GM10266 (cell line): ENCODE data around the gene CD63.

Source experiments
- DNase-seq: peaks from one replicate; pipeline ENCODE4 v3.0.0; 2012; ENCODE audit errors: extremely low spot score
- TF ChIP-seq, protein P1 (sequence below): IDR thresholded peaks from 2 replicates; pipeline ENCODE4 v1.5.1; 2012; ENCODE audit warnings: mild to moderate bottlenecking, low read depth; ENCODE audit not compliant: control insufficient read depth, insufficient read depth; ENCODE audit errors: missing control alignments

Gene CD63

GRCh38 chr12:55720071-55720564 lies 8.7 kb downstream of the CD63 start, which contains the start of gene RDH5:
Gene RDH5 (plus strand): TSS chr12:55720393. CDS start chr12:55721185, 792 bp downstream.
- no peak for DNase-seq
- TF ChIP-seq, protein P1, sequence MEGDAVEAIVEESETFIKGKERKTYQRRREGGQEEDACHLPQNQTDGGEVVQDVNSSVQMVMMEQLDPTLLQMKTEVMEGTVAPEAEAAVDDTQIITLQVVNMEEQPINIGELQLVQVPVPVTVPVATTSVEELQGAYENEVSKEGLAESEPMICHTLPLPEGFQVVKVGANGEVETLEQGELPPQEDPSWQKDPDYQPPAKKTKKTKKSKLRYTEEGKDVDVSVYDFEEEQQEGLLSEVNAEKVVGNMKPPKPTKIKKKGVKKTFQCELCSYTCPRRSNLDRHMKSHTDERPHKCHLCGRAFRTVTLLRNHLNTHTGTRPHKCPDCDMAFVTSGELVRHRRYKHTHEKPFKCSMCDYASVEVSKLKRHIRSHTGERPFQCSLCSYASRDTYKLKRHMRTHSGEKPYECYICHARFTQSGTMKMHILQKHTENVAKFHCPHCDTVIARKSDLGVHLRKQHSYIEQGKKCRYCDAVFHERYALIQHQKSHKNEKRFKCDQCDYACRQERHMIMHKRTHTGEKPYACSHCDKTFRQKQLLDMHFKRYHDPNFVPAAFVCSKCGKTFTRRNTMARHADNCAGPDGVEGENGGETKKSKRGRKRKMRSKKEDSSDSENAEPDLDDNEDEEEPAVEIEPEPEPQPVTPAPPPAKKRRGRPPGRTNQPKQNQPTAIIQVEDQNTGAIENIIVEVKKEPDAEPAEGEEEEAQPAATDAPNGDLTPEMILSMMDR, result no peak

DNA sequence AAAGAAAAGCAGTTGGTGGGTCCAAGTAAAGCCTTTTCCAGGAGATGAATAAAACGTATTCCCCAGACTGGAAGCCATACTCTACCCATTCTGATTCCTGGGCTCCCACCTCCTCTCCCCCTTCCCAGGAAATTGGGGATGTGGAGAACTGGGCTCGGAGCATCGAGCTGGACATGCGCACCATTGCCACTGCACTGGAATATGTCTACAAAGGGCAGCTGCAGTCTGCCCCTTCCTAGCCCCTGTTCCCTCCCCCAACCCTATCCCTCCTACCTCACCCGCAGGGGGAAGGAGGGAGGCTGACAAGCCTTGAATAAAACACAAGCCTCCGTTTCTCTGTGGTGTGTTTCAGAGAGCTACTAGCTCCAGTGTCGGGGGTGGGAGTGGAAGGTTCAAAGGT lies 9.4 kb downstream of the CD63 start:
- TF ChIP-seq, protein P1, result no peak
- no peak for DNase-seq

GRCh38 chr12:55718624-55719275 lies 10.1 kb downstream of the CD63 start:
- no peak for DNase-seq
- TF ChIP-seq, protein P1, result no peak

- no peak for DNase-seq
- TF ChIP-seq, protein P1, result no peak
Observed at GRCh38 chr12:55718015-55718414, 10.8 kb downstream of the CD63 start.

DNA sequence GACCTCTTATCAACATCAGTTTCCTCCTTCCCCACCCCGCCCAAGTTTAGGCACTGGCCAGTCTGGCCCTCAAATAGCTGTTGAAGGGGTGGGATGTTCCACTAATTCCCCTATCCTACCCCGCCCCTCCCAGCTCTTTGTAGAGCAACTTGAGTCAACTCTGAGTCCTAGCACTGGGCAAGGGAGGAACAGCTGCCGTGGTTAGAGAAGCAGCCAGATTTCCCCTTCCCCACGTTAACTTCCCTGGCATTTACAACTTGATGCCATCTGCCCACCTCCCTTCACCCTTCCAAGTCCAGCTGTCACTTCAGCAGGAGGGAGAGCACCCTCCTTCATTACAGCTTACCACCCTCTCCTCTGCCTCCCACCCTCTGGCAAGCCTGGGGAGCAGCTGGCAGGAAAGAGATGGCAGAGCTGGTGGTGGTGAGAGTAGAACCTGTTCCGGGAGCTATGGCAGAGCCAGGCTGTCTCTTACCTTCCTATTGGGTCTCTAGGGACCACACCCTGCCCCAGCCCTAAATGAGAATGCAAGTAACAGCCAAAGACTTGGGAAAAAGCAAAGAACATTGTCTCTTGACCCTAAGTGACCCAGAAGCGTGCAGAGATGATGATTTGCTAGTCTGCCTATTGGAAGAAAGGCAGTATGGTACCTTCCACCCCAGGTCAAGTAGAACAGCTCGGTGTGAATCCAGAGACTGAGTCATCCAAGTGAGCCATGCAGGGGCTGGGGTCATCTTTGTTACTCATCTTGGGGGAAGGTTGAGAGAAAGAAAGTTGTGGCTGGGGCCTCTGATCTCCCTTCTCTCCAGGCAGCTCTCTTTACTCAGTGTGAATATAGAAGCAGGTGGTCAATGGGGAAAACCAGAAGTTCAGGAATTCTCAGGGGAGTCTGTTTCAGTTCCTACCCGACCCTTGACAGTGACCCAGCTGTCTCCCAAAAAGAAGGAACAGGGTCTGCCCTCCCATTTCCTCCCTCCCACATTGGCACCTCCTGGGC lies 11.5 kb downstream of the CD63 start:
- TF ChIP-seq, protein P1, result no peak
- DNase-seq, result no peak

DNA sequence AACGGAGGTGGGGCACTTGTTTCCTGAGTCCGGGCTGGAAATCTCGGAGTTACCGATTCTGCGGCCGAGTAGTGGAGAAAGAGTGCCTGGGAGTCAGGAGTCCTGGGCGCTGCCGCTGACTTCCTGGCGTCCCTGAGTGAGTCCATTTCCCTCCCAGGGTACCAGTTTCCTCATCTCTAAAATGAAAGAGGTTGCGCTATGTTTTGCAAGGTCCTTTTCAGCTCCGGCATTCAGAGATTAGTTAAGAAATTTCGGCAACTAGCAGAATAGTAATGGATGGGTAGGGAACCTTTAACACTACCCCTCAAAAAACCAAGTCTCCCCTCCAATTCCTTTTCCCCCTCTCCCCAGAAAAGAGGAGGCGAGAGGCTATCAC lies 12.2 kb downstream of the CD63 start:
- TF ChIP-seq, protein P1, result no peak
- DNase-seq, result no peak
